Activated CD4-positive, alpha-beta T cell treated with anti-CD3 and anti-CD28 coated beads, Interleukin-2, amount 50 U/mL, for 16 hours (primary cell): Measurements from ENCODE around the gene GGTLC3.
"Not testable (repeated sequence)": the region's sequence is repeated elsewhere in the genome, so short reads cannot be mapped to it uniquely, and the experiment has no call there.

ENCODE experiments used
- DNase-seq: peaks from one replicate; pipeline ENCODE4 v3.0.0-alpha.2; 2020

The GGTLC3 gene

DNA sequence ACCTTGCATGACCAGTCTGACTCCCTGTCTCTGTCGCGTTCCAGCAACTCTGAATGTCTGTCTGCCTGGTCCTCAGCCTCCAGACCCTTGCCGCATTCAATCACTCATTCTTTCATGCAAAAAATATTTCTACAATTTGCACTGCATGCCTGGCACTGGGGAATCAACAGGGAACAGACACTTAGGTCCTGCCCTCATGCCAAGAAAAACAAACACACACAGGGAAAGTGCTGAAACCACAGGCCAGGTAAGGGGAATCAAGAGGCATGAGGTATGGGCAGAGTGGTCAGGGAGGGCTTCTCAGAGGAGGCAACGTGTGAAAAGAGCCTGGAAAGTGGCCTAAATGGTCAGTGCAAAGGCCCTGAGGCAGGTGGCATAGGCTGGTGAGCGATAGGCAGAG is at the start of gene GGTLC3:
GGTLC3 (minus strand) TSS at position 101 of the 400 bp plus-strand sequence. CDS start 264 bp downstream, outside the sequence.
- DNase-seq = not testable (repeated sequence)

DNA sequence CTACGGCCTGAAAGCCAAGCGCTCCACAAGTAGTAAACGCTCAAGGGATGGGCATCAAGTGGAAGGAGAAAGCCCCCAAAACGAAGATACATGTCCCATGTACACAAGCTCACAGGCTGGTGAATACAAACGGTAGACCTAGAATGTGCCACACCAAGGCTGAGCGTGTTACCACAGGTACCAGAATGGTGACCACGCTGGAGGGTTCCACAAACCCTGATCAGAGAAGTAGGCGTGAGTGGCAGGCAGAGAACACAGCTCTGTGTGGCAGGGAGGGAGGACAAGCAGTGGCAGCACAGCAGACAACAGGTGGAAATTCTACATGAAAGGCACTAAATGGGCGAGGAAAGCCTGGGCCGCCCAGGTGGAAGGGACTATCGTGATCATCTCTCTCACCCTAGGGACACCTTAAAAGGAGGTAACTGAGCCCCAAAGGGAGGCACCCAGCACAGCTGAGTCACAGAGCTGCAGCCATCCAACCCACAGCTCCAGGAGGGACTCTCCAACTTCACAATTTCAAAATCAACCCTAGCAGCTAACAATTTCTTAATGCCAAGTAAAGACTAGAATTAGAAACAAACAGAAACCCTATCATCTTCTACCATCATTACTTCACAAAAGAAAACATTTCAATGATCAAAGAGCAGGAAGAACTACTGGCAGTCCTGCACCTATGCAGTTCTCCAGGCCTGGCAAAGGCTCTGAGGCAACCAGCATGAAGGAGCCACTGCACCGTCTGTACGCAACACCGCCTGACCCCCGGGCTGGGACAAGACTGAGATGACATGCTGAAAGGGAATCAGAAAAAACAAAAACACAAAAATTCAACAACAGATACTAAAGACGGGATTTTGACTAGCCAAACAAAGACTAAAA is 42.4 kb upstream of the GGTLC3 start:
- not testable (repeated sequence) for DNase-seq

GRCh38 chr22:18558939-18559338 is 41.0 kb upstream of the GGTLC3 start:
- DNase-seq = not testable (repeated sequence)

DNA sequence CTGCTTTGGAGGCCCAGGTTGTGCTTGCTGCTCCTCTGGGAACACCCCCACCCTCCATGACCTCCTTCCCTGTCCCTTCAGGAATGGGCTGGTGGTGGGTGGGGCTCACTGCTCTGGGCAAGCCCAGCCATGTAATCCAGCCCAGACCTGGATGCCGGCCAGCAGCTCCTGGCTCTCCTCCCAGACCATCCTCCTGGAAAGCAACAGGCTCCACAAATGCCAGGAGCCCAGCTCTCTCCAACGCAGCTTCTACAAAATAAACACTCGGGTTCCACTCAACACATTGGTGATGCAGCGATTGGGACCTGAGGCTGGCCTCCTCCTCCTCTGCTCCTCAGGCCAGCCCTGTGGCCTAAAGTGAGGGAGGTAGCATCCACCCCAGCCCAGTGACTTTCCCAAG is 40.6 kb upstream of the GGTLC3 start:
- DNase-seq = not testable (repeated sequence)

- DNase-seq = not testable (repeated sequence)
These were observed 36.6 kb upstream of the GGTLC3 start for GRCh38 chr22:18554280-18555256.

DNA sequence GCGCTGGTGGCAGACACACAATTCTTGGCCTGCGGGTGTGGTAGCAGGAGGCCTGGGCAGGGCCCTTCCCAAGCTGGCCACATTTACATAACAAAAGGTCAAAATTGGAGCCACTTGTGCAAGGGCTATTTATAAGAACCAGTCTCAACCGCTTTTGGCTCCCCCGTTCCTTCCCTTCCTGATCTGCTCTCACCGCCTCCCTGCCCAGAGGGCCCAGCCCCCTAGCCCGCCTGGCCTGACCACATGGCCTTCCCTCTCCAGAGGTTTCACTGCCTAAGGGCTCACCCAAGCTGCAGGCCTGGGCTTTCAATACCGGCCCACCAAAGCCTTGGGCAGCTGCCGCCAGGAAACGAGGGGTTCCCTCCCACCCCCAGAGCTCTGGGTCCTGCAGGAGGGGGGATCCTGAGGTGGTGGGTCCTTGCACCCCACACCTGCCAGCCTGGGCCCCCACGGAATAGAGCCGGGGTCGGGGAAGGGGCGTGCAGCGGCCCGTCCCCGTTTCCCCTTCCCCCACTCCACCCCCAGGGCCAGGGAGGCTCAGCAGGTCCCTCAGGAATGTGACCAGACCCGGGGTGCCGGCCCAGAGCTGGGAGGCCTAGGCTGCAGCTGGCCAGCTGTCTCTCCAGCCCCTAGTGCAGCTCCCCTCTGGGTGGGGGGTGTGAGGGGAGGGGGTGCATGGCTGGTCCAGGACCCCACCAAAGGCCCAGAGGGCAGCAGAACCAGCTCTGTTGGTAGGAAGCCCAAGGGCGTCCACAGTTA is 35.1 kb upstream of the GGTLC3 start:
- DNase-seq = not testable (repeated sequence)

GRCh38 chr22:18551046-18551445 is 33.1 kb upstream of the GGTLC3 start:
- DNase-seq = not testable (repeated sequence)

- DNase-seq = not testable (repeated sequence)
These were observed 31.7 kb upstream of the GGTLC3 start for GRCh38 chr22:18549458-18550179.

DNA sequence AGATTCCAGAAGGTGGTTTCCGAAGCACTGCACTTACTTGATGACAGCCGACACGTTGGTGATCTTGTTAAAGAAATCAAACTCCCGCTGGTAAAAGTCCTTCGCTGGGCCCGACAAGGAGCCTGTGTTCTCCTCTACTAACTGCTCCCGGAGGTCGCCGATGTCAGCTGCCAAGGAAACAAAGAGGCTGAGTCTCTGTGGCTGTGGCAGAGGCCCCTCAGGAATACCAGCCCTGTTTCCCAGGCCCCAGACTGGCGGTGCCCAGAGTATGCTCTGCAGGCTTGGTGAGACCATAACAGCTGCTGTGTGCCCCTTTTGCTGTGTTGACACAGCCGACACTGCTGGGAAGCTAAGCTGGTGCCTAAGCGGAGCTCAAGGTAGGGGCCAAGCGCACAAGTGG is 26.7 kb upstream of the GGTLC3 start:
- not testable (repeated sequence) for DNase-seq

DNA sequence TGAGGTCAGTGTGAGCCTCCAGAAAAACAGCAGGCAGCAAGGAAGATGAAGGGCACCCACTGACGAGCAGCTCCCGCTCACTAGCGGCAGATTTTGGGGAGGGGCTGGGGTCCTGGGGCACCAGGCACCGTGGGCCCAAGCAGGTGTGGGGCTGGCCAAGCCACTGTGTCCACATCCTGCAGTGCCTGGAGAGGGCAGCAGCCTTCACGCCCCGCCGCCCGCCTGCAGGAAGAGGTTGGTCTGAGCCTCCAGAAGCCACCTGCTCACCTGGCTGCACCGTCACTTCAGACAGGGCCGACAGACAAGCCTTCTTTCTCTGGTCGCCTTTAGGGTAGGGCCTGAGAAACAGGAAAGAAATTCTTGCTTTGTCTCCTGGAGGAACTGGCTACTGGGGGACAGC is 25.4 kb upstream of the GGTLC3 start:
- not testable (repeated sequence) for DNase-seq

DNA sequence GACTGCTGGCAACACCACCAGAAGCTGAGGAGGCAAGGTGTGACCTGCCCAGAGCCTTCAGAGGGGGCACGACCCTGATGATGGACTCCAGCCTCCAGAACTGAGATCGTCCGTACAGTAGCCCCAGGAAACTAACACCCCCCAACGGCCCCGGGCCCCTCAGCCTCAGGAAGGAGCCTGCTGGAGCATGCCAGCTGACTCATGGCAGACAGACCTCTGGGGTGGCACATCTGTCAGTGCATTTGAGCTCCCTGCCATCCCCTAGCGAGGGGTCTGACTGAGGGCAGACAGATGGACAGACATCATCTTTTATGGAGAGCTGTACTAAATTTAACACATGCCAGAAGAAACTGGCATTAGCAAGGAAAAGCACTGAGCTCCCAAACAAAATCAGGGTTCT is 22.0 kb upstream of the GGTLC3 start:
- not testable (repeated sequence) for DNase-seq

GRCh38 chr22:18534315-18534714 is 16.4 kb upstream of the GGTLC3 start:
- DNase-seq = not testable (repeated sequence)

DNA sequence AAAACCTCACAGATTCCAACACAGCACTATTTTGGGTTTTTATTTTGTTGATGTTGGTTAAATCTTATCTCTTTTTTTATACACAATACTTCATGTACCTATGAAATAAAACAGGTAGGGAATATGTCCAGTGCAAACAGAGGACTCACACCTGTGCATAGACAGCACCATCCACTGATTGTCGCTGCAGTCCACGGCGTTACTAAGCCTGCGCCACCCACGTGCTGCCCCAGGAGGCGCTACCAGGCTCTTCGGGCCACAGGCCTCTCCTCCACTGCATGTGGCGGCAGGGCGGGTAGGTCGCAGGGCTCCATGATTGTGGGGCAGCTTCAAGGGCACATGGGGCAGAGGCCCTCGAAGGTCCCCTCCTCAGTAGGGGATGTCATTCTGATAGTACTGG is 15.7 kb upstream of the GGTLC3 start:
- not testable (repeated sequence) for DNase-seq

GRCh38 chr22:18529416-18530145 is 11.6 kb upstream of the GGTLC3 start:
- DNase-seq = not testable (repeated sequence)

DNA sequence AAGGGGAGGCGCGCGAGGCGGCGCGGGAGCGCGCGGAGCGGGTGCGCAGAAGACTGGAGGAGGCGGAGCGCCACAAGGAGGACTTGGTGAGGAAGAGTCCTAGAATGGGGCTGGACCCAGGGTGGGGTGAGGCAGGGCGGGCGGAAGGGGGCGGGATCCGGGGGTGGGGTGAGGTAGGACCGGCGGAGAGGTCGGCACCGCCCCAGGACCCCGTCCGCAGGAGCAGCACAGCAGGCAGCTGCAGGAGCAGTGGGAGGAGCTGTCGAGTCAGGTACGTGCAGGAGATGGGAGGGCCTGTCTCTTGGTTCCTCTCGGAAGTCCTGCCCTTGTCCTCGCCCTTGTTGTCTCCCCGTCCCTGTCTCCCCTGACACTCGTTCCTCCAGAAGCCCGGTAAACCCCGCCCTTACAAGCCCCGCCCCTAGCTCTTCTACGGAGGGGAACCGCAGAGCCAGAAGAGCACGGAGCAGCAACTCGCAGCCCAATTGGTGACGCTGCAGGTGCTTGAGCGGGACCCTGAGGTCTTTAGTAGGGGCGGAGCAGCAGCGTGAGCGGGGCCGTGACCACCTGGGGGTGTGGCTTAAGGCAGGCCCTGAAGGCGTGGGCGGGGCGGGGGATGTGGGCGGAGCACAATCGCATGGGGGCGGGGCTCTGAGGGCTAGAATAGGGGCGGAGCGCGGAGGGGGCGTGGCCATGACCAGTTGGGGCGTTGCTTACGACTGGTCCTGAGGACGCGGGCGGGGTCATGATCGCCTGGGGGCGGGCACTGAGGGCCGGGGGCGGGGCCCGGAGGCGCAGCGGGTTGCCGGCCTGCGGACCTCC is 10.8 kb upstream of the GGTLC3 start:
- DNase-seq = peak; percentile 77

DNA sequence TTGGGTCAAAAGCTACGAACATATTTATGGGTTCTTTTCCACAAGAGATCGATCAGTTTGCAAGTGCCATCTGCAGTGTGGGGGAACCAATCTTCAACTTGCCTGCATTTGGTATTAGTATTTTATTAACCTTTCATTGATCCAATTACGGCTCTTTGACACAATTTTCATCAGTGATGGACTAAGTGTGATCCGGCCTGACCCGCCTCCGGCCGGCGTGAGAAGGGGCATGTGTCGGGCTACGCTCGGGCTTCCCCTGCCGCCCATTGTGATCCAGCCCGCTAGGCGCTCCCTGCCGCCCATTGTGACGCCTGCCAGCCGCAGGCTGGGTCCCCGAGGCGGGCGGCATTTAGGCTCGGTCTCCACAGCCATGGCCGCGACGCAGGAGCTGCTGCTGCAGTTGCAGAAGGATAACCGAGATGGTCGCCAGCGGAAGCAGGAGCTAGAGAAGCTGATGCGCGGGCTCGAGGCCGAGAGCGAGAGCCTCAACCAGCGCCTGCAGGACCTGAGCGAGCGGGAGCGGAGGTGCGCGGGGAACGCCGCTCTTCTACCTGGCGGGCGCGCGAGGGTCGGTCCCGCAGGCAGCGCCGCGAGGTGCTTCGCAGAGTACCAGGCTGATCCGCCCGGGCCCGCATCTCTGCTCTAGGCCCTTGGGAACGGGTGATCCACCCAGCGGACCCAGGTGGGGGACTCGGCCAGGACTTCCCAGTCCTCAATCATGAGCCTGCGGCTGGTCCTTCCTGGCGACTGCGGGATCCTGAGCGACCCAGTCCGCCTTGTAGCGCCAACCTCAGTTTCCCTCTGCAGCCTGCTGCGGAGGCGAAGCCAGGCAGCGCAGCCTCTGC is 10.0 kb upstream of the GGTLC3 start, which contains the start of gene TMEM191B:
TMEM191B (plus strand) TSS at position 51 of the 845 bp plus-strand sequence; CDS start at position 230, 179 bp downstream.
- DNase-seq = not testable (repeated sequence)

- not testable (repeated sequence) for DNase-seq
These were observed 5.4 kb upstream of the GGTLC3 start for GRCh38 chr22:18523328-18523727.

DNA sequence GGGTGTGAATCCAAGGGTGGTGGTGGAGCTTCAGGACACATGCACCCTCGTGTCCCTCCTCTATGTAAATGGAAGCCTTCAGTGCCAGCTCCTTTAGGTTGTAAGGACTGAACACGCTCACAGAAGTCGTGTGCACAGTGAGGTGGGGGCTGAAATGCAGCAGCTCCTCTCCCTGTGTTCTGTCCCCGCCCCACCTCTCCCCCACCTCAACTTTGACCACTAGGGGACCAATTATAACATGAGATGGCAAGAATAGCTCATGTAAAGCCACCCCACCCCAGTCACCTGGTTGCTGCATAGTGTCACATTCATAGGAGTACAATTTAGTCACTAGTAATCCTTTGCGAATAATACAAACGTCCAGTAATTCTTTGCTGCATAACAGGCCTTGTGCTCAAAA is 4.8 kb upstream of the GGTLC3 start:
- DNase-seq = not testable (repeated sequence)

- DNase-seq = not testable (repeated sequence)
These were observed 4.5 kb downstream of the GGTLC3 start for GRCh38 chr22:18513454-18513853.
